Panc1 (cell line): ENCODE data around the gene TNFRSF1B. TPM values are rescaled to one million over a fixed set of nuclear protein-coding genes. Genes with fewer than 3 reads are reported as not detected.

Experiments used
- ATAC-seq: fragments of 200-7000 bp; cut with Tn5 transposase; 2 replicates; pipeline ENCODE4 v1.9.1; 2020; ENCODE audit warnings: mild to moderate bottlenecking, moderate library complexity
- BruUV-seq: library from RNA; stranded (reverse); fragments of 400-500 nt; replicated peaks from 2 replicates; lab custom pipeline; 2021; lab: Mats Ljungman, UMichigan
- CTCF ChIA-PET: fragments of 300-600 bp; sonication (Branson Sonifier 250); formaldehyde crosslinking; loops from one replicate; lab custom pipeline; 2022; ENCODE audit warnings: antibody characterized with exemption; lab: Charles Lee
- POLR2A ChIA-PET: fragments of 300-600 bp; sonication (Branson Sonifier 250); formaldehyde crosslinking; loops from one replicate; lab custom pipeline; 2022; ENCODE audit warnings: antibody characterized with exemption; lab: Charles Lee
- DNase-seq: peaks from one replicate; pipeline ENCODE4 v3.0.0-alpha.2; 2010; ENCODE audit warnings: low read depth, low spot score
- H3K27ac ChIP-seq: 2 replicates; pipeline ENCODE4 v1.5.1; 2011; ENCODE audit warnings: mild to moderate bottlenecking, low read length, inconsistent platforms
- H3K27me3 ChIP-seq: fragments of 200-500 bp; sonication (Bioruptor generic); 2 replicates; pipeline ENCODE4 v1.6.0; 2014; ENCODE audit warnings: low read length, inconsistent platforms; ENCODE audit not compliant: control insufficient read depth, insufficient read depth
- H3K36me3 ChIP-seq: fragments of 200-500 bp; sonication (Bioruptor generic); 2 replicates; pipeline ENCODE4 v1.5.1; 2014; ENCODE audit warnings: inconsistent platforms, mild to moderate bottlenecking, low read length, moderate library complexity; ENCODE audit not compliant: control insufficient read depth, insufficient read depth
- H3K4me1 ChIP-seq: 2 replicates; pipeline ENCODE4 v1.5.1; 2011; ENCODE audit warnings: inconsistent platforms, mild to moderate bottlenecking, low read length, moderate library complexity; ENCODE audit not compliant: control insufficient read depth, insufficient read depth
- H3K4me3 ChIP-seq, 2 experiments: 2 replicates each; pipeline ENCODE4 v1.5.1; 2011 to 2012; ENCODE audit warnings: low read depth in 2 of 2, low read length in 2 of 2, mild to moderate bottlenecking in 2 of 2, inconsistent platforms in 1 of 2, moderate library complexity in 1 of 2
- H3K9me3 ChIP-seq: fragments of 200-500 bp; sonication (Bioruptor generic); 2 replicates; pipeline ENCODE4 v1.5.1; 2014; ENCODE audit warnings: low read depth, mild to moderate bottlenecking, inconsistent platforms, low read length, moderate library complexity; ENCODE audit not compliant: control insufficient read depth, insufficient read depth
- CTCF ChIP-seq: fragments of 450-650 bp; IDR thresholded peaks from 2 replicates; pipeline ENCODE4 v1.5.1; 2017; ENCODE audit warnings: mild to moderate bottlenecking
- POLR2AphosphoS5 ChIP-seq: IDR thresholded peaks from 2 replicates; pipeline ENCODE4 v1.6.1; 2012; ENCODE audit warnings: mild to moderate bottlenecking, low read depth, low read length, moderate library complexity
- REST ChIP-seq, 2 experiments: IDR thresholded peaks; 2 replicates each; pipeline ENCODE4 v1.6.1; 2011 to 2012; ENCODE audit warnings: low read depth in 2 of 2, control low read depth in 1 of 2, low read length in 1 of 2, mild to moderate bottlenecking in 1 of 2, moderate library complexity in 1 of 2; ENCODE audit not compliant: insufficient read depth in 1 of 2
- SIN3A ChIP-seq: IDR thresholded peaks from 2 replicates; pipeline ENCODE4 v1.6.1; 2012; ENCODE audit warnings: low read depth, mild to moderate bottlenecking, low read length, moderate library complexity, borderline replicate concordance; ENCODE audit not compliant: insufficient read depth
- TCF7L2 ChIP-seq: IDR thresholded peaks from 2 replicates; pipeline ENCODE4 v1.6.1; 2011; ENCODE audit warnings: mild to moderate bottlenecking, low read depth, low read length, inconsistent platforms
- in situ Hi-C: cut with HindIII; loops from 2 replicates; pipeline ENCODE4 v1.10.0; 2016; ENCODE audit warnings: low sequenced_read_pairs, low pct_unique_long_range_greater_than_20kb
- intact Hi-C: fragments of 100-400 bp; cut with micrococcal nuclease; formaldehyde crosslinking; loops from one replicate; pipeline ENCODE4 v1.10.0; 2022; ENCODE audit not compliant: unreplicated experiment
- total RNA-seq: library from RNA; stranded (reverse); gene quantifications from one replicate; pipeline ENCODE4 v1.2.1, GENCODE V29; 2021; ENCODE audit not compliant: unreplicated experiment

TNFRSF1B gene
- total RNA-seq, 1 experiment from 2014 or later = 18.8 TPM

- H3K36me3 ChIP-seq = no peaks in the 10 kb centered on the region; the same call in none of the 2 replicates
- no TSS peak for BruUV-seq
- no peak for ATAC-seq
- no peaks in the 10 kb centered on the region for H3K4me1 ChIP-seq
- no peaks in the 10 kb centered on the region for H3K9me3 ChIP-seq
- TF ChIP-seq POLR2AphosphoS5 = no peak
- no peak for TF ChIP-seq REST (IDR thresholded peaks at IDR 0.05; ENCODE audit: insufficient read depth in 1 of 2, low read depth in 2 of 2, low read length in 1 of 2)
- no peak for TF ChIP-seq SIN3A
- no peak for TF ChIP-seq TCF7L2
- TF ChIP-seq CTCF = no peak
- CTCF ChIA-PET = no interaction called here
- POLR2A ChIA-PET = no interaction called here
- in situ Hi-C loops = no loop called here
- DNase-seq = no peak
- H3K27me3 ChIP-seq = no peaks in the 10 kb centered on the region
- intact Hi-C loops = no loop called here
- no peak overlapping the region for H3K4me3 ChIP-seq
- H3K27ac ChIP-seq = no peak overlapping the region
Measured at GRCh38 chr1:12249748-12250147, 83.0 kb downstream of the TNFRSF1B start.

GRCh38 chr1:12251442-12251841 is 84.7 kb downstream of the TNFRSF1B start:
- H3K4me1 ChIP-seq = no peaks in the 10 kb centered on the region
- intact Hi-C loops = no loop called here
- ATAC-seq (no peak), DNase-seq (no peak)
- BruUV-seq = no TSS peak
- peaks cover 1% of the 10 kb centered on the region for H3K36me3 ChIP-seq
- no peak overlapping the region for H3K4me3 ChIP-seq
- no peaks in the 10 kb centered on the region for H3K9me3 ChIP-seq
- TF ChIP-seq REST (IDR thresholded peaks at IDR 0.05; ENCODE audit: insufficient read depth in 1 of 2, low read depth in 2 of 2, low read length in 1 of 2) (no peak), TCF7L2 (no peak), CTCF (no peak)
- ChIA-PET CTCF (no interaction called here), POLR2A (no interaction called here)
- no peak overlapping the region for H3K27ac ChIP-seq
- in situ Hi-C loops = no loop called here
- no peaks in the 10 kb centered on the region for H3K27me3 ChIP-seq
